Keratinocyte (primary cell): Measurements from ENCODE around the gene NLGN1. TPM values are rescaled to one million over a fixed set of nuclear protein-coding genes. Genes with fewer than 3 reads are reported as not detected.

Experiments used
- DNase-seq: peaks from one replicate; pipeline ENCODE4 v3.0.0-alpha.2; 2011; ENCODE audit warnings: low read depth, missing footprints, low spot score
- FAIRE-seq: peaks from 2 replicates; lab custom pipeline; 2011; peaks lifted over from hg19 to GRCh38; lab: Jason Lieb, UNC
- H2AFZ ChIP-seq: 2 replicates; pipeline ENCODE4 v1.6.0; 2012; ENCODE audit warnings: low read length, control low read depth, inconsistent platforms; ENCODE audit not compliant: control insufficient read depth
- H3K27ac ChIP-seq: 2 replicates; pipeline ENCODE4 v1.5.1; 2011; ENCODE audit warnings: low read length; ENCODE audit not compliant: control insufficient read depth, insufficient read depth
- H3K27me3 ChIP-seq: 3 replicates; pipeline ENCODE4 v1.6.0; 2011; ENCODE audit warnings: low read length; ENCODE audit not compliant: control insufficient read depth, insufficient read depth; ENCODE audit errors: extremely low read depth
- H3K36me3 ChIP-seq, 2 experiments: 2 replicates in 1 of 2; 3 replicates in 1 of 2; pipeline ENCODE4 v1.5.1; 2011; ENCODE audit warnings: low read length in 2 of 2, mild to moderate bottlenecking in 1 of 2; ENCODE audit not compliant: control insufficient read depth in 2 of 2, insufficient read depth in 2 of 2; ENCODE audit errors: extremely low read depth in 1 of 2
- H3K4me1 ChIP-seq: 3 replicates; pipeline ENCODE4 v1.5.1; 2011; ENCODE audit warnings: low read length; ENCODE audit not compliant: control insufficient read depth, insufficient read depth; ENCODE audit errors: extremely low read depth
- H3K4me2 ChIP-seq: 3 replicates; pipeline ENCODE4 v1.6.0; 2011; ENCODE audit warnings: low read depth, low read length; ENCODE audit not compliant: control insufficient read depth, insufficient read depth; ENCODE audit errors: extremely low read depth
- H3K4me3 ChIP-seq, 3 experiments: fragments of 200-600 bp in 1 of 3; sonication (generic) in 1 of 3; 2 replicates in 2 of 3; 3 replicates in 1 of 3; pipeline ENCODE4 v1.5.1; 2011 to 2016; ENCODE audit warnings: low read length in 3 of 3, mild to moderate bottlenecking in 3 of 3, control low read depth in 2 of 3, inconsistent platforms in 1 of 3, low read depth in 1 of 3, mixed read lengths in 1 of 3, mixed run types in 1 of 3, moderate library complexity in 1 of 3; ENCODE audit not compliant: control insufficient read depth in 2 of 3, insufficient read depth in 2 of 3; ENCODE audit errors: extremely low read depth in 1 of 3
- H3K79me2 ChIP-seq: 2 replicates; pipeline ENCODE4 v1.6.0; 2012; ENCODE audit warnings: low read length; ENCODE audit not compliant: control insufficient read depth, insufficient read depth
- H3K9ac ChIP-seq: 3 replicates; pipeline ENCODE4 v1.6.0; 2011; ENCODE audit warnings: low read length; ENCODE audit not compliant: control insufficient read depth, insufficient read depth; ENCODE audit errors: extremely low read depth
- H3K9me1 ChIP-seq: 3 replicates; pipeline ENCODE4 v1.6.0; 2011; ENCODE audit warnings: low read length; ENCODE audit not compliant: control insufficient read depth, insufficient read depth; ENCODE audit errors: extremely low read depth
- H3K9me3 ChIP-seq: 2 replicates; pipeline ENCODE4 v1.5.1; 2012; ENCODE audit warnings: low read depth, low read length; ENCODE audit not compliant: control insufficient read depth
- H4K20me1 ChIP-seq: 3 replicates; pipeline ENCODE4 v1.6.0; 2011; ENCODE audit warnings: low read length; ENCODE audit not compliant: control insufficient read depth, insufficient read depth; ENCODE audit errors: extremely low read depth
- EZH2 ChIP-seq: IDR thresholded peaks from one replicate; pipeline ENCODE4 v1.6.1; 2012; ENCODE audit warnings: inconsistent platforms, mild to moderate bottlenecking, low read length, moderate library complexity
- dilution Hi-C: fragments of 300-500 bp; cut with MboI; formaldehyde crosslinking; loops from one replicate; pipeline ENCODE4 v1.7.0; 2020; ENCODE audit warnings: low sequenced_read_pairs; ENCODE audit not compliant: extremely low pct_ligation_motif_present
- polyA plus RNA-seq, 5 experiments: library from polyadenylated mRNA; depleted of rRNA in 3 of 5; stranded (reverse) in 3 of 5; stranded (forward) in 1 of 5; unstranded in 1 of 5; fragments of >200 nt; gene quantifications; 1 replicate in 1 of 5; 2 replicates in 3 of 5; 3 replicates in 1 of 5; pipeline versions ENCODE4 v1.2.1 to v1.2.3, GENCODE V29; 2011 to 2012; ENCODE audit warnings: missing spikeins in 2 of 5, low read depth in 1 of 5, low replicate concordance in 1 of 5
- TF ChIP-seq, protein P1 (sequence below), 3 experiments: IDR thresholded peaks in 1 of 3; conservative IDR thresholded peaks in 1 of 3; optimal IDR thresholded peaks in 1 of 3; 2 replicates in 2 of 3; 3 replicates in 1 of 3; pipeline versions ENCODE3 to v1.5.1; 2011; ENCODE audit warnings: low read length in 3 of 3, mild to moderate bottlenecking in 3 of 3, moderate library complexity in 2 of 3, control low read depth in 1 of 3, inconsistent platforms in 1 of 3; ENCODE audit not compliant: insufficient read depth in 2 of 3; ENCODE audit errors: extremely low read depth in 1 of 3

Gene NLGN1
- polyA plus RNA-seq, 1 donor (not counting 4 experiments of a cell fraction or from before 2014, with no cell fraction given), result not detected

DNA sequence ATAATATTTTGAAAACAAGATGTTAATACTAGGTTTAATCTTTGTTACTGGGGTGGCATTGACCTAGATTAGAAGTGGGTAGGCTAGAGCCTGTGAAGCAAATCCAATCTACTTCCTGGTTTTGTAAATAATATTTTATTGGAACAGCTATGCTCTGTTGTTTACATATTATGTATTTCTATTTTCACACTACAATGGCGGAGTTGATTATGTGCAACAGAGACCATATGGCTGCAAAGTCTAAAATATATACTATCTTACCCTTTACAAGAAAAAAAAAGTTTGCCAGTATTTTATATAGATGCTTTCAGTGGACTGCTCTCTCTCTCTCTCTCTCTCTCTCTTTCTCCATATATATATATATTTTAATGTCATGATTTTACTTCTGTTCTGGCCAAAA, 244.2 kb downstream of the NLGN1 start:
- Histone ChIP-seq H3K9ac (no peak overlapping the region), H3K9me3 (no peaks in the 10 kb centered on the region), H3K27ac (no peak overlapping the region), H2AFZ (no peak overlapping the region), H3K4me3 (no peak overlapping the region), H3K36me3 (no peaks in the 10 kb centered on the region), H3K79me2 (no peaks in the 10 kb centered on the region), H3K27me3 (no peaks in the 10 kb centered on the region), H3K9me1 (no peaks in the 10 kb centered on the region), H3K4me2 (no peak overlapping the region), H3K4me1 (no peaks in the 10 kb centered on the region), H4K20me1 (no peaks in the 10 kb centered on the region)
- DNase-seq, result no peak
- FAIRE-seq, result no peak
- dilution Hi-C loops, result no loop called here
- TF ChIP-seq EZH2, result no peak
- TF ChIP-seq, protein P1, sequence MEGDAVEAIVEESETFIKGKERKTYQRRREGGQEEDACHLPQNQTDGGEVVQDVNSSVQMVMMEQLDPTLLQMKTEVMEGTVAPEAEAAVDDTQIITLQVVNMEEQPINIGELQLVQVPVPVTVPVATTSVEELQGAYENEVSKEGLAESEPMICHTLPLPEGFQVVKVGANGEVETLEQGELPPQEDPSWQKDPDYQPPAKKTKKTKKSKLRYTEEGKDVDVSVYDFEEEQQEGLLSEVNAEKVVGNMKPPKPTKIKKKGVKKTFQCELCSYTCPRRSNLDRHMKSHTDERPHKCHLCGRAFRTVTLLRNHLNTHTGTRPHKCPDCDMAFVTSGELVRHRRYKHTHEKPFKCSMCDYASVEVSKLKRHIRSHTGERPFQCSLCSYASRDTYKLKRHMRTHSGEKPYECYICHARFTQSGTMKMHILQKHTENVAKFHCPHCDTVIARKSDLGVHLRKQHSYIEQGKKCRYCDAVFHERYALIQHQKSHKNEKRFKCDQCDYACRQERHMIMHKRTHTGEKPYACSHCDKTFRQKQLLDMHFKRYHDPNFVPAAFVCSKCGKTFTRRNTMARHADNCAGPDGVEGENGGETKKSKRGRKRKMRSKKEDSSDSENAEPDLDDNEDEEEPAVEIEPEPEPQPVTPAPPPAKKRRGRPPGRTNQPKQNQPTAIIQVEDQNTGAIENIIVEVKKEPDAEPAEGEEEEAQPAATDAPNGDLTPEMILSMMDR (optimal IDR thresholded peaks at IDR 0.05 in 1 of 3, IDR thresholded peaks at IDR 0.05 in 1 of 3, conservative IDR thresholded peaks at IDR 0.05 in 1 of 3; ENCODE audit: extremely low read depth in 1 of 3, insufficient read depth in 2 of 3, low read length in 3 of 3), result no peak

DNA sequence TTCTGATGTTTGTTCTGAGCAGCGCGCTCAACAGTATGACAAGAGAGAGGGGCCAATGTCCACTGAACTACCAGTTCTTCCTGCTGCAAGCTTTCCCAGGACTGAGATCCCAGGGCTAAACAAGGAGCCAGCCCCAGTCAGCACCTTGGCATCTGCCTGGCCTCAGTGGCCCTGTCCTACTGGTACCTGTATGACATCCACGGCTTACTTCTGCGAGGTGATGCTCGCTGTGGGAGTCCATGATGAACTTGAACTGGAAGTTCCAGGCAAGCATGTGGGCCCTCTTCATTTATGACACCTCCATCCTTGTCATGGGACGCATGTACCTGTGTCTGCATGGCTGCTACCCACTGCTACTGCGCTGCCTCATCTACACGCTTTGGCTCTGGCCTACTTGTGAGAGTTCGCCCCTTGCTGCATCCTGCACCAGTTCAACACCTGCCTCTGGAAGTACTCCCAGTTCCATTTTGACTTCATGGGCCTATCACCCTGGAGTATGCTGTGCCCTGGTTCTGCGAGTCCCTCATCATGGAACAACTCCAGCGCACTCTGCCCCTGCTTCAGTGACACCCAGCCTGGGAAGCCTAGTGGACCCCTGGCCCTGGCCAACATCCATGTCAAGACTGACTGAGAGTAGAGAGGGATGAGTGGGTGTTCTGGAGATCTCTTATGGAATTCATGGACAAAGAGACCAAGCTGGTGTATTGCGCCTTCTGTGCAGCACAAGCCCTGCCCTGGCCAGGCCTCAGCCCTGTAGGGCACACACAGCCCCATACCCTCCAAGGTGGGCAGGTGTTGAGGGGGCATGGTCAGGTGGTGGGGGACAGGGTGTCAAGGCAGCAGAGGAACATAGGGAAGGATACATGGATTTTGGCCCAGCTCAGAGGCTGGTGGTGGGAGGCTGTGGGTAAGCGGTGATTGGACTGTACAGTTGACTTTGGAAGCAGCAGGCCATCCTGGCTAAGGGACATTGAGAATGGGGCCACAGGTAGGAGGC, 246.8 kb downstream of the NLGN1 start:
- no peaks in the 10 kb centered on the region for H3K79me2 ChIP-seq
- no peaks in the 10 kb centered on the region for H3K27me3 ChIP-seq
- DNase-seq (no peak), FAIRE-seq (no peak)
- H3K36me3 ChIP-seq, result no peaks in the 10 kb centered on the region
- no peaks in the 10 kb centered on the region for H4K20me1 ChIP-seq
- TF ChIP-seq, protein P1 (optimal IDR thresholded peaks at IDR 0.05 in 1 of 3, IDR thresholded peaks at IDR 0.05 in 1 of 3, conservative IDR thresholded peaks at IDR 0.05 in 1 of 3; ENCODE audit: extremely low read depth in 1 of 3, insufficient read depth in 2 of 3, low read length in 3 of 3), result no peak
- TF ChIP-seq EZH2, result no peak
- H2AFZ ChIP-seq, result no peak overlapping the region
- no peak overlapping the region for H3K4me2 ChIP-seq
- H3K4me3 ChIP-seq, result no peak overlapping the region
- H3K9me3 ChIP-seq, result no peaks in the 10 kb centered on the region
- dilution Hi-C loops, result no loop called here
- no peak overlapping the region for H3K9ac ChIP-seq
- H3K4me1 ChIP-seq, result no peaks in the 10 kb centered on the region
- no peak overlapping the region for H3K27ac ChIP-seq
- no peaks in the 10 kb centered on the region for H3K9me1 ChIP-seq
